Body of pancreas (tissue), 4 donors: ENCODE results near the gene RNASEH2A.

Experiments used
- CTCF ChIP-seq, 7 experiments: fragments of 450-650 bp in 4 of 7; fragments of 200-600 bp in 3 of 7; sonication (generic) in 3 of 7; IDR thresholded peaks; one replicate each; pipeline ENCODE4 v1.5.1; 2016 to 2019; ENCODE audit warnings: antibody characterized with exemption in 7 of 7
- POLR2A ChIP-seq, 3 donors: fragments of 450-650 bp; IDR thresholded peaks; one replicate each; pipeline ENCODE4 v1.6.1; 2016; ENCODE audit warnings: antibody characterized with exemption in 3 of 3, mild to moderate bottlenecking in 2 of 3

- no peak for TF ChIP-seq POLR2A (IDR thresholded peaks at IDR 0.05)
- TF ChIP-seq CTCF (IDR thresholded peaks at IDR 0.05): no peak
Observed at GRCh38 chr19:12770922-12771321, 35.5 kb upstream of the RNASEH2A start.
